Peyer's patch (tissue), 4 donors: ENCODE measurements around the gene ZBP1.

Experiments used
- CTCF ChIP-seq, 6 experiments: fragments of 450-650 bp in 4 of 6; fragments of 200-600 bp in 2 of 6; sonication (generic) in 1 of 6; IDR thresholded peaks; one replicate each; pipeline ENCODE4 v1.5.1; 2017 to 2019; ENCODE audit warnings: antibody characterized with exemption in 6 of 6, mild to moderate bottlenecking in 3 of 6, moderate library complexity in 1 of 6
- POLR2A ChIP-seq, 2 donors: fragments of 450-650 bp; IDR thresholded peaks; one replicate each; pipeline ENCODE4 v1.5.1; 2017; ENCODE audit warnings: antibody characterized with exemption in 2 of 2, mild to moderate bottlenecking in 2 of 2, moderate library complexity in 2 of 2

GRCh38 chr20:57614490-57615444 lies 5.5 kb downstream of the ZBP1 start:
- TF ChIP-seq CTCF (IDR thresholded peaks at IDR 0.05) (no peak), POLR2A (IDR thresholded peaks at IDR 0.05) (no peak)
